H9 (cell line): ENCODE data around the gene RAB22A. TPM values are rescaled to one million over a fixed set of nuclear protein-coding genes. Genes with fewer than 3 reads are reported as not detected.

ENCODE experiments used
- DNase-seq: peaks from one replicate; pipeline ENCODE4 v3.0.0-alpha.2; 2017
- H2AFZ ChIP-seq: one replicate; pipeline ENCODE4 v1.6.1; 2013; ENCODE audit warnings: mild to moderate bottlenecking, low read length, control low read depth, moderate library complexity
- H2AK5ac ChIP-seq: 2 replicates; pipeline ENCODE4 v1.6.1; 2013; ENCODE audit warnings: low read length, control low read depth, mixed read lengths; ENCODE audit not compliant: insufficient read length
- H2BK120ac ChIP-seq: one replicate; pipeline ENCODE4 v1.6.1; 2013; ENCODE audit warnings: low read depth, mild to moderate bottlenecking, low read length, control low read depth, inconsistent platforms; ENCODE audit not compliant: poor library complexity, severe bottlenecking
- H2BK12ac ChIP-seq: 2 replicates; pipeline ENCODE4 v1.6.1; 2013; ENCODE audit warnings: low read length, control low read depth, mixed read lengths, low read depth; ENCODE audit not compliant: insufficient read length
- H2BK15ac ChIP-seq: 2 replicates; pipeline ENCODE4 v1.6.1; 2013; ENCODE audit warnings: low read depth, low read length, control low read depth
- H2BK20ac ChIP-seq: one replicate; pipeline ENCODE4 v1.6.1; 2013; ENCODE audit warnings: low read depth, mild to moderate bottlenecking, low read length, control low read depth, inconsistent platforms; ENCODE audit not compliant: poor library complexity, severe bottlenecking
- H2BK5ac ChIP-seq: 2 replicates; pipeline ENCODE4 v1.6.1; 2013; ENCODE audit warnings: low read length, control low read depth, mixed read lengths; ENCODE audit not compliant: insufficient read length
- H3K14ac ChIP-seq: 2 replicates; pipeline ENCODE4 v1.6.1; 2013; ENCODE audit warnings: low read length, control low read depth; ENCODE audit not compliant: insufficient read depth
- H3K18ac ChIP-seq: 2 replicates; pipeline ENCODE4 v1.6.1; 2013; ENCODE audit warnings: low read depth, mild to moderate bottlenecking, mixed read lengths, low read length, control low read depth; ENCODE audit not compliant: insufficient read length
- H3K23ac ChIP-seq: 2 replicates; pipeline ENCODE4 v1.6.1; 2013; ENCODE audit warnings: low read length, control low read depth, mixed read lengths, low read depth; ENCODE audit not compliant: insufficient read length
- H3K23me2 ChIP-seq: 2 replicates; pipeline ENCODE4 v1.6.1; 2013; ENCODE audit warnings: low read depth, mild to moderate bottlenecking, mixed read lengths, low read length, control low read depth; ENCODE audit not compliant: insufficient read length, poor library complexity, severe bottlenecking
- H3K27ac ChIP-seq: 2 replicates; pipeline ENCODE4 v1.5.1; 2013; ENCODE audit warnings: low read length, control low read depth, mixed read lengths, low read depth; ENCODE audit not compliant: insufficient read length
- H3K27me3 ChIP-seq: 2 replicates; pipeline ENCODE4 v1.6.1; 2013; ENCODE audit warnings: low read length, control low read depth, inconsistent platforms; ENCODE audit not compliant: insufficient read depth
- H3K4ac ChIP-seq: 2 replicates; pipeline ENCODE4 v1.6.1; 2013; ENCODE audit warnings: low read depth, mild to moderate bottlenecking, control low read depth, inconsistent platforms, low read length, moderate library complexity
- H3K4me1 ChIP-seq: 2 replicates; pipeline ENCODE4 v1.6.1; 2013; ENCODE audit warnings: low read length, control low read depth, inconsistent platforms; ENCODE audit not compliant: insufficient read depth
- H3K4me2 ChIP-seq: 2 replicates; pipeline ENCODE4 v1.6.1; 2013; ENCODE audit warnings: low read length, control low read depth, mixed read lengths; ENCODE audit not compliant: insufficient read length, insufficient read depth
- H3K56ac ChIP-seq: 2 replicates; pipeline ENCODE4 v1.6.1; 2013; ENCODE audit warnings: low read depth, mild to moderate bottlenecking, mixed read lengths, low read length, control low read depth; ENCODE audit not compliant: insufficient read length
- H3K79me1 ChIP-seq: 2 replicates; pipeline ENCODE4 v1.6.1; 2013; ENCODE audit warnings: low read depth, mild to moderate bottlenecking, moderate library complexity, low read length, control low read depth, inconsistent platforms; ENCODE audit not compliant: insufficient read depth, poor library complexity, severe bottlenecking
- H3K79me2 ChIP-seq: 2 replicates; pipeline ENCODE4 v1.6.1; 2013; ENCODE audit warnings: low read length, control low read depth, inconsistent platforms; ENCODE audit not compliant: insufficient read depth
- H3K9ac ChIP-seq: 2 replicates; pipeline ENCODE4 v1.6.1; 2013; ENCODE audit warnings: low read length, control low read depth, mixed read lengths; ENCODE audit not compliant: insufficient read length; ENCODE audit errors: extremely low read depth
- H3K9me3 ChIP-seq: one replicate; pipeline ENCODE4 v1.6.1; 2013; ENCODE audit warnings: low read depth, low read length, inconsistent platforms; ENCODE audit not compliant: control insufficient read depth
- H3T11ph ChIP-seq: one replicate; pipeline ENCODE4 v1.6.1; 2013; ENCODE audit warnings: mild to moderate bottlenecking, low read length, control low read depth, inconsistent platforms
- H4K20me1 ChIP-seq: one replicate; pipeline ENCODE4 v1.6.1; 2013; ENCODE audit not compliant: control insufficient read depth, insufficient read length, insufficient read depth
- H4K5ac ChIP-seq: 2 replicates; pipeline ENCODE4 v1.6.1; 2013; ENCODE audit warnings: low read depth, mild to moderate bottlenecking, mixed read lengths, low read length, control low read depth; ENCODE audit not compliant: insufficient read length
- H4K8ac ChIP-seq: replicated peaks from 2 replicates; pipeline ENCODE4 v1.6.1; 2013; ENCODE audit warnings: low read length, control low read depth, mixed read lengths, low read depth; ENCODE audit not compliant: insufficient read length
- H4K91ac ChIP-seq: 2 replicates; pipeline ENCODE4 v1.6.1; 2013; ENCODE audit warnings: low read depth, mild to moderate bottlenecking, moderate library complexity, mixed read lengths, low read length, control low read depth; ENCODE audit not compliant: insufficient read length
- H3K27ac Mint-ChIP-seq, 3 experiments: 2 replicates in 2 of 3; 3 replicates in 1 of 3; pipeline ENCODE4 v1.8.0; 2020 to 2021; ENCODE audit warnings: mixed read lengths in 3 of 3, mild to moderate bottlenecking in 1 of 3, moderate library complexity in 1 of 3
- H3K27me3 Mint-ChIP-seq: 2 replicates; pipeline ENCODE4 v1.8.0; 2021; ENCODE audit warnings: low read depth, mild to moderate bottlenecking, moderate library complexity, mixed read lengths
- H3K36me3 Mint-ChIP-seq, 3 experiments: 2 replicates in 2 of 3; 3 replicates in 1 of 3; pipeline ENCODE4 v1.8.0; 2020 to 2021; ENCODE audit warnings: low read depth in 3 of 3, mixed read lengths in 3 of 3; ENCODE audit not compliant: insufficient read depth in 1 of 3
- H3K4me1 Mint-ChIP-seq, 2 experiments: 2 replicates each; pipeline ENCODE4 v1.8.0; 2020; ENCODE audit warnings: mixed read lengths in 2 of 2
- H3K4me3 Mint-ChIP-seq, 2 experiments: 2 replicates in 1 of 2; 3 replicates in 1 of 2; pipeline ENCODE4 v1.8.0; 2020 to 2021; ENCODE audit warnings: mild to moderate bottlenecking in 2 of 2, mixed read lengths in 2 of 2, moderate library complexity in 1 of 2
- H3K9me3 Mint-ChIP-seq, 2 experiments: 2 replicates in 1 of 2; 3 replicates in 1 of 2; pipeline ENCODE4 v1.8.0; 2020; ENCODE audit warnings: mild to moderate bottlenecking in 2 of 2, mixed read lengths in 2 of 2, moderate library complexity in 1 of 2
- WGBS: extraction: QIAGEN DNeasy Blood & Tissue Kit; methylation state at CpG from one replicate; pipeline ENCODE4 v1.1.7; 2013; ENCODE audit warnings: missing lambda C conversion rate, low lambda C conversion rate, mixed read lengths; ENCODE audit not compliant: insufficient read length; ENCODE audit errors: extremely low coverage; 5-methylcytosine and 5-hydroxymethylcytosine counted together
- total RNA-seq: library from RNA; stranded (reverse); gene quantifications from 2 replicates; pipeline ENCODE4 v1.2.1, GENCODE V29; 2021
- TF ChIP-seq, protein P1 (sequence below): fragments of 200-600 bp; sonication (generic); conservative IDR thresholded peaks from 3 replicates; pipeline ENCODE4 v1.8.0; 2021; ENCODE audit warnings: antibody characterized with exemption, mild to moderate bottlenecking

RAB22A gene
- total RNA-seq, 1 experiment from 2014 or later: 6.3 TPM

DNA sequence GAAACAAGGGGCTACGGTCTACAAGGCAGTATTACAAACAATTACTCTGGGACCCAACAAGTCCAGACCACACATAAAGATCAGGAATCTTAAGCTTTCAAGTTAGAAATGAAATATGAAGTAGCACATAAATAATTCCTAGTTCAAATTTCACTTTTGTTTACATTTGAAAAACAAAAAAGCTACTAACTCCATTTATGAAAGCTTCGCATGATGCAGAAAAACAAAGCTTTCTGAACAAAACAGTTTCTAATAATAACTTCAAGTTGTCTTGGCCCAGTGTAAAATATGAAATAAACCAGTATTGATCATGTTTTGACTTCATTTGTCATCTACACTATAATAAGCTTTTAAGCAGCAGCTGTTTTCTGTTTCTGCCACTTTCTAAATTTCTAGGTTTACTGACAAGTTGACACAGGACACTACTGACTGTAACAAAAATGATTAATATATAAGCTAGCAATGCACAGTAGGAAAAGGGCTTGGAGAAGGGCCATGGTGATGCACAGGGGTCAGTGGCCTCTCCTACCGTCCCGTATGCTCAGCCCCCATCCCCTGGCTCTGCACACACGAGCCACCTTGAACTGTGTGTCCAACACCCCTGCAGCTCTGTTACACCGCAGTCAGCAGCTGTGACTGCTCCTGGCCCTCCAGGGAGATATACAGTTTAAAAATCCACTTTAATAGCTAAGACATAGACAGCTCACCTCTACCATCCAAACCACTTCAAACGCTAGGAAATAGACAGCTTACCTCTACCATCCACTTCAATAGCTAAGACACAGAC is 13.3 kb upstream of the RAB22A start:
- WGBS: no CpG with 5 or more reads among the region's 7 CpGs
- Histone ChIP-seq H4K20me1 (no peaks in the 10 kb centered on the region), H3K79me1 (no peaks in the 10 kb centered on the region), H3K9ac (no peak overlapping the region), H3K23me2 (no peaks in the 10 kb centered on the region), H2AK5ac (no peak overlapping the region), H2BK15ac (no peak overlapping the region), H2BK120ac (no peak overlapping the region), H3K4me2 (no peak overlapping the region), H2BK12ac (no peak overlapping the region), H3K14ac (no peak overlapping the region; the same call in 1 of the 2 replicates), H3K23ac (no peak overlapping the region), H3K27me3 (no peaks in the 10 kb centered on the region), H3K4ac (no peak overlapping the region), H4K91ac (no peak overlapping the region), H3K4me1 (no peaks in the 10 kb centered on the region), H4K8ac (no peak overlapping the region), H3K18ac (no peak overlapping the region), H3K9me3 (no peaks in the 10 kb centered on the region), H2BK5ac (no peak overlapping the region), H3K56ac (no peak overlapping the region), H3T11ph (no peak overlapping the region), H4K5ac (no peak overlapping the region), H2AFZ (no peak overlapping the region), H3K79me2 (no peaks in the 10 kb centered on the region), H3K27ac (no peak overlapping the region), H2BK20ac (no peak overlapping the region)
- Mint-ChIP-seq H3K9me3 (peaks cover 0 to 2% of the 10 kb centered on the region in 2 experiments; a peak in 2 of 5 replicates), H3K27ac (no peak overlapping the region), H3K27me3 (no peaks in the 10 kb centered on the region), H3K36me3 (peaks cover 0 to 5% (median 2%) of the 10 kb centered on the region in 3 experiments; a peak in 3 of 7 replicates), H3K4me3 (no peak overlapping the region), H3K4me1 (peaks cover 17 to 18% of the 10 kb centered on the region in 2 experiments)
- no peak for DNase-seq
- TF ChIP-seq, protein P1, sequence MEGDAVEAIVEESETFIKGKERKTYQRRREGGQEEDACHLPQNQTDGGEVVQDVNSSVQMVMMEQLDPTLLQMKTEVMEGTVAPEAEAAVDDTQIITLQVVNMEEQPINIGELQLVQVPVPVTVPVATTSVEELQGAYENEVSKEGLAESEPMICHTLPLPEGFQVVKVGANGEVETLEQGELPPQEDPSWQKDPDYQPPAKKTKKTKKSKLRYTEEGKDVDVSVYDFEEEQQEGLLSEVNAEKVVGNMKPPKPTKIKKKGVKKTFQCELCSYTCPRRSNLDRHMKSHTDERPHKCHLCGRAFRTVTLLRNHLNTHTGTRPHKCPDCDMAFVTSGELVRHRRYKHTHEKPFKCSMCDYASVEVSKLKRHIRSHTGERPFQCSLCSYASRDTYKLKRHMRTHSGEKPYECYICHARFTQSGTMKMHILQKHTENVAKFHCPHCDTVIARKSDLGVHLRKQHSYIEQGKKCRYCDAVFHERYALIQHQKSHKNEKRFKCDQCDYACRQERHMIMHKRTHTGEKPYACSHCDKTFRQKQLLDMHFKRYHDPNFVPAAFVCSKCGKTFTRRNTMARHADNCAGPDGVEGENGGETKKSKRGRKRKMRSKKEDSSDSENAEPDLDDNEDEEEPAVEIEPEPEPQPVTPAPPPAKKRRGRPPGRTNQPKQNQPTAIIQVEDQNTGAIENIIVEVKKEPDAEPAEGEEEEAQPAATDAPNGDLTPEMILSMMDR: no peak
